Mucosa of stomach (tissue), 1 donor: ENCODE measurements around the gene TCAP.

Experiments used
- H3K27me3 ChIP-seq: one replicate; pipeline ENCODE4 v1.7.0; 2013; ENCODE audit warnings: mild to moderate bottlenecking, low read length; ENCODE audit not compliant: control insufficient read depth, insufficient read depth
- H3K36me3 ChIP-seq: one replicate; pipeline ENCODE4 v1.7.0; 2013; ENCODE audit warnings: low read length; ENCODE audit not compliant: control insufficient read depth, insufficient read depth
- H3K4me1 ChIP-seq: one replicate; pipeline ENCODE4 v1.7.0; 2013; ENCODE audit warnings: mild to moderate bottlenecking, low read length; ENCODE audit not compliant: control insufficient read depth, insufficient read depth
- H3K4me3 ChIP-seq: one replicate; pipeline ENCODE4 v1.7.0; 2013; ENCODE audit warnings: low read length
- H3K9ac ChIP-seq: one replicate; pipeline ENCODE4 v1.7.0; 2013; ENCODE audit warnings: mild to moderate bottlenecking, low read length, moderate library complexity
- H3K9me3 ChIP-seq: one replicate; pipeline ENCODE4 v1.7.0; 2013; ENCODE audit warnings: mild to moderate bottlenecking, low read length, moderate library complexity; ENCODE audit not compliant: control insufficient read depth
- donor health status: Pancreatic carcinoma.

TCAP gene

DNA sequence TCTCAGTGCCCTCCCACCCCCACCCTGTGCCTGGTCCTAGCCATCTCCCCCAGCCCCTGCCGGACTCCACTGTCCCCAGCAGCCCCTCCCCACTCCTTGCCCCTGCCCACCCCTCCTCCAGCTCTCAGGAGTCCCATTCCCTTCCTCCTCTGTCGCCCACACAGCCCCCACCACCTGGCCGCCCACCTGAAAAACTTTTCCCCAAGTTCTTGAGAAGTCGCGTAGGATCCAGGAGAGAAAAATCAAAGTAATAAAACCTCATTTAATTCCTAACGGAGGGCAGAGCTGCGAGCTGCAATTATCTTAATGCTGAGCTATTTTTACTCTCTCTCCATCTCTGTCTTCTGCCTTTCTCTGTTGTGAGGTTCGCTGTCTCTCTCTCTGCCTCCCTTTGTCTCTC lies 40.8 kb upstream of the TCAP start:
- Histone ChIP-seq H3K27me3 (peaks cover 28% of the 10 kb centered on the region), H3K4me1 (peaks cover 59% of the 10 kb centered on the region), H3K9ac (no peak overlapping the region)

DNA sequence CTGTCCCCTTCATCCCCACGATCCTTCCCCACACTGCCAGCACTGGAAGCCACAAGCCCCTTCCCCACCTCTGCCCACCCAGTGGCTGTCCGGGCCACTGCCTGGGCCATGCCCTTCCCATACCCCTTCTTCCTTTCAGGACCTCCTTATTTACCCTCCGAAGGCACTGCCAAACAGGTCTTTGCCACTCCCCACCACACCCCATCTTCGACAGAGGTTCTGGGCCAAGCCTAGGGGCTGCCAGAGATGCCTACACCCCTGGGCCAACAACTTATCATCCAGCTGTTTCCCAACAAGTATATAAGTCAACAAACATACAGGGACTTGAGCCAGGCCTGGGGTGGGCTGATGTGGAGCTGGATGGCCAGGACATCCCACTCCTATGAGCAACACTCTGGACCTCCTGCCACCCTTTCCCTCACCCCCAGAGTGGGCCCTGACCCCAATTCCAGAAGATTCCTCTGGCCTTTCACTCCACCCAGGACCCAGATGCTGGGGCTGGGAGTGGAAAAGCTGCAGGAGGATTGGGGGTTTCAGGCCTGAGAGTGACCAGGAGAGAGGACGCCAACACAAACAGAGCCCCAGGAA lies 39.9 kb upstream of the TCAP start:
- Histone ChIP-seq H3K9me3 (no peaks in the 10 kb centered on the region), H3K4me1 (peaks cover 64% of the 10 kb centered on the region), H3K27me3 (peaks cover 28% of the 10 kb centered on the region), H3K4me3 (no peak overlapping the region), H3K36me3 (no peaks in the 10 kb centered on the region), H3K9ac (no peak overlapping the region)

More for the DNA sequence above, 40.8 kb upstream of the TCAP start:
- H3K9me3 ChIP-seq: no peaks in the 10 kb centered on the region
- no peaks in the 10 kb centered on the region for H3K36me3 ChIP-seq
- H3K4me3 ChIP-seq: no peak overlapping the region

DNA sequence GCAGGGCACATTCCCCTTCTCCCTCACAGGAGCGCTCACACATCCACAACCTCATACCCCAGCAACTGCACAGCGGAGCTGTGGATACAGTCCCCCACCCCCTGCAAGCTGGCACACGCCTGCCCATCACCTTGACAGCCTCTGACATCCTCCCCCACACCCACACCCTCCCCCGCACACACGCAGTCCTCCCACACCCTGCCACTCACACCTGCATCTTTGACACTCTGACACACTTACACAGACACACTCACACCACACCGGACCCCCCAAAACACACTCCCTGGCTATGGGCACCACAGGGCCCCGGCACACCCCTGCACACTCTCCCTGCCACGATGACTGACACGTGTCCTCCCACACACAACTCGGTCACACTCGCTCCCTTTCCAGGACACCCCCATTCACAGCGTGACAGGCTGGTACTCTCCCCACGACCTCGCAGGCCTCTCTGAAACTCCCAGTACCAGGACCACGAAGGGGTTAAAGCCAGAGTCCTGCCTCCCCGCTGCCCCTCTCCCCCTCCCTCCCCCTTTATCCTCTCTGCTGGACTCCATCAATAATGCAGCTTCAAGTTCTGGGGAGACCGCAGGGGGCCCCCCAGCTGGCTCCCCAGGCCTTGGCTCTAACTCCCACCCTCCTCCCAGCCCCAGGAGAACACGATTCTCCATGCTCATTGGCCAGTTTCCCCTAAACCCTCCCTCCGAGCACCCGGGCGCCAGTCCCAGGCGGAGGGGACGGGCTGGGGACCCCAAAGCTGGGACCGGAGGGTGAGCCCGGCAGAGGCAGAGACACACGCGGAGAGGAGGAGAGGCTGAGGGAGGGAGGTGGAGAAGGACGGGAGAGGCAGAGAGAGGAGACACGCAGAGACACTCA lies 38.7 kb upstream of the TCAP start, which contains the start of gene PPP1R1B:
Gene PPP1R1B (plus strand): TSS at position 782 of the 876 bp plus-strand sequence. CDS start 441 bp downstream, outside the sequence.
- H3K9me3 ChIP-seq: no peaks in the 10 kb centered on the region
- H3K4me1 ChIP-seq: peaks cover 67% of the 10 kb centered on the region
- peak within 1 kb of the TSS; percentile 76 for H3K9ac ChIP-seq
- H3K36me3 ChIP-seq: no peaks in the 10 kb centered on the region
- H3K27me3 ChIP-seq: peaks cover 28% of the 10 kb centered on the region
- H3K4me3 ChIP-seq: peak within 1 kb of the TSS; percentile 47

DNA sequence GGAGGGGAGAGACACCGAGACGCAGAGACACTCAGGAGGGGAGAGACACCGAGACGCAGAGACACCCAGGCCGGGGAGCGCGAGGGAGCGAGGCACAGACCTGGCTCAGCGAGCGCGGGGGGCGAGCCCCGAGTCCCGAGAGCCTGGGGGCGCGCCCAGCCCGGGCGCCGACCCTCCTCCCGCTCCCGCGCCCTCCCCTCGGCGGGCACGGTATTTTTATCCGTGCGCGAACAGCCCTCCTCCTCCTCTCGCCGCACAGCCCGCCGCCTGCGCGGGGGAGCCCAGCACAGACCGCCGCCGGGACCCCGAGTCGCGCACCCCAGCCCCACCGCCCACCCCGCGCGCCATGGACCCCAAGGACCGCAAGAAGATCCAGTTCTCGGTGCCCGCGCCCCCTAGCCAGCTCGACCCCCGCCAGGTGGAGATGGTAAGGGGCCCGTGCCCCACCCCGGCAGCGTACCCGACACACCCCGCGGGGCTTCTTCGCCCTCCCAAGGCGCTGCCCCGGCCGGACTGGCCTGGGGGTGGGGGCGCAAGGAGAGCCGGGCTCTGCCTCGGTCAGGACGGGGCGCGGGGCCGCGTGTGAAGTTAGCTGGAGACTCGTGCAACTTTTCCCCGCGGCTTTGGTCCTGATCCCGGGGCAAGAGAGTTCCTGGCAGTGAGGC lies 38.0 kb upstream of the TCAP start:
- no peaks in the 10 kb centered on the region for H3K9me3 ChIP-seq
- peaks cover 28% of the 10 kb centered on the region for H3K27me3 ChIP-seq
- no peaks in the 10 kb centered on the region for H3K36me3 ChIP-seq
- peak overlapping the region; percentile 76 for H3K9ac ChIP-seq
- peak overlapping the region; percentile 47 for H3K4me3 ChIP-seq
- peaks cover 71% of the 10 kb centered on the region for H3K4me1 ChIP-seq

DNA sequence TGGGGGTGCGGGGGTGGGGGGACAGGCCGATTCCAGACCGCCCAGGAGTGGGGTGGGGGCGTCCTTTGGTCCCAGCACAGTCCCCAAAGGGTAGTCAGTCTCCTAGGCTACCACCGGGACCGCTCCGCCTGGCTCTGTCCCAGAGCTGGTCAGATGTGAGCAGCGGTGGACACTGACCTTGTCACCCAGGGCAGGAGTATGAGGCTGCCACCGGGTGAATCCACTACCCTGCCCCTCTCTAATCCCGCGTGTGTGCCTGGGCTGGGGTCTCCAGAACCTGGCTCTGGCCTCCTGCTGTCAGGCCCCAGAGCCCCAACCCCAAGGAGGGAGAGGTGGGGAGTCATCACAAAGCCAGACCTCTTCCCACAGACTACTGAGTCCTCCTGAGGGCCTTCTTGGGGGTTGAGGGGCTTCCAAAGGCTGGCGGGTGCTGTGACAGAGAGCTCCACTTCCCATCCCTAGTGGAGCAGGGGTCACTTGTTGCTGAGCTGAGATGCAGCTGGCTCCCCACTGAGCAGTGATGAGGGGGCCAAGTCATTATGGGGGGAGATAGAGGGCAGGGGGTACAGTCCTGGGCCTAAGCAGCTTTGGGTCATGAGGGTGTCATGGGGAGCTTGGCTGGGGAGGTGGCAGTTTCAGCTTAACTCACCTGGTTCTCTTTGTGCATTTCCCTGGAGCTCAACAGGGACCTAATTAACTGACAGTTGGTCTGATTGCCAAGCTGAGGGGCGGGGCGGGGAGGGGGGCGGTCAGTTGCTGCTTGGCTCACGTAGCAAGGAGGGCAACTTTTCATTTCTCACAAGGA lies 37.2 kb upstream of the TCAP start:
- Histone ChIP-seq H3K9ac (peak overlapping the region; percentile 76), H3K4me3 (no peak overlapping the region), H3K9me3 (no peaks in the 10 kb centered on the region), H3K27me3 (peaks cover 28% of the 10 kb centered on the region), H3K36me3 (no peaks in the 10 kb centered on the region), H3K4me1 (peaks cover 77% of the 10 kb centered on the region)

DNA sequence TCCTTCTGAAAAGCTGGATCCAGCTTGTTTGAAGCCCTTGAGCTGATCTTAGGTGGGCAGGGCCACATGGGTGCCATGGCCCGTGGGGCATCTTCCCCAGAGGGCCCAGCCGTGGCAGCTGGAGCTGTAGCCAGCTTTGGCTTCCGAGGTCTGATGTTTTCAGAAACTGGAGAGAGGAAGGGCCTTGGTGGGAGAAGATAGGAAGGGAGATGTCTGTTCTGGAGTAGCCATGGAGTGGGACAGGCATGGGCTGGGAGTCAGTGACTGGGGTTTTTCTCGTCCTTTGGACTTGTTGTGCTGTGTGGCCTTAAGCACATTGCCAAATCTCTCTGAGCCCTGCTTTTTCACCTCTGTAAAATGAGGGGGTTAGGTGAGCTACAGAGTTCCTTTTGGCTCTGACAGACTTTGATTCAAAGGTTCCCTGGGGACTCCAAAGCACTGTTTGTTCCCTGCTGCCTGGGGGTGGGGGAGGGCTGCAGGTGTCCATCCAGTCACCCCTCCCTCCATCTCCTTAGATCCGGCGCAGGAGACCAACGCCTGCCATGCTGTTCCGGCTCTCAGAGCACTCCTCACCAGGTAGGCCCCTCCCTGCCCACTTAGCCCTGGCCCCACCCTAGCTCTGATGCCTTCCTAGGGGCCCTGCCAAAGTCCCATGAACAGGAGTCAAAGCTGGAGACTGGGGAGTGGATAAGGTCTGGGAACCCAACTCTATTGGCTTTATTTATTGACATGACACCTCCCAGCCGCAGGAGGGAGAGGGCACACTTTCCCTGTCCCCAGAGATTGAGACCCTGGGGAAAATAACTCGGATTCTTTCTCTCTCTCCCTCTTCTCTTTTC lies 36.3 kb upstream of the TCAP start:
- peak overlapping the region; percentile 60 for H3K9ac ChIP-seq
- H3K4me3 ChIP-seq: peak overlapping the region; percentile 14
- H3K9me3 ChIP-seq: no peaks in the 10 kb centered on the region
- peaks cover 28% of the 10 kb centered on the region for H3K27me3 ChIP-seq
- H3K36me3 ChIP-seq: no peaks in the 10 kb centered on the region
- peaks cover 77% of the 10 kb centered on the region for H3K4me1 ChIP-seq

DNA sequence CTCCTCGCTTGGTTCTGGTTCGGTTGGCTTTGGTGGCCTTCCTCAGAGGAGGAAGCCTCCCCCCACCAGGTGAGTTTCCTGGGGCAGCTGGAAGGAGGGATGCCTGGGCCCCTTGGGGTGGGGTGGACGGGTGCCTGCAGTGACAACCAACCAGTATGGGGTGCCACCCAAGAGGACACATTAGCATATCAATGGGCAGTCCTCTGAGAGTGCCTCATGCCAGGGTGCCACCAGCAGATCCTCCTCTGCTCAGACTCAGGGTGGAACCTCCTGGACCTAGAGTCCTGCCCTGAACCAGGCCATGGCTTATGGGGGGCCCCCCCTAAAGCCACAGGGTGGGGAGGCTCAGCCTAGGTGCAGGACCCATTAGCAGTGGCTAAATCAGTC lies 35.7 kb upstream of the TCAP start:
- H3K9me3 ChIP-seq: no peaks in the 10 kb centered on the region
- H3K4me3 ChIP-seq: no peak overlapping the region
- no peaks in the 10 kb centered on the region for H3K36me3 ChIP-seq
- H3K9ac ChIP-seq: peak overlapping the region; percentile 60
- H3K27me3 ChIP-seq: peaks cover 28% of the 10 kb centered on the region
- H3K4me1 ChIP-seq: peaks cover 82% of the 10 kb centered on the region

DNA sequence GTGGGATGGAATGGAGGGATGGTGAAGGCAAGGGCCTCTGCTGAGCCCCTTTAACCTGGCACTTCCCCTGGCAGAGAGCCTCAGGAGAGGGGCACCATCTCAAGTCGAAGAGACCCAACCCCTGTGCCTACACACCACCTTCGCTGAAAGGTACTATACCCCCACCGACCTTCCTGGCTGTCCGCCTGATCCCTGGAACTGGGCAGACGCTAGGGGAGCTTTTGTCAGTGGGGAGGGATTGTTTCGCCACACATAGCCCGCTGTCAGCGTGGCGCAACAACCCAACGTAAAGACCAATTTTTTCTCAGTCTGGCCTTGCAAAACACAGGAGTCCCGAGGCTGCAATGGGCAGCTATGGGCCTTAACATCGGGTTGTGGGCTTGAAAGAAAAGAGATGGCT lies 35.3 kb upstream of the TCAP start:
- H3K4me1 ChIP-seq: peaks cover 82% of the 10 kb centered on the region
- peak overlapping the region; percentile 60 for H3K9ac ChIP-seq
- peaks cover 28% of the 10 kb centered on the region for H3K27me3 ChIP-seq
- no peaks in the 10 kb centered on the region for H3K36me3 ChIP-seq
- H3K9me3 ChIP-seq: no peaks in the 10 kb centered on the region
- H3K4me3 ChIP-seq: no peak overlapping the region

DNA sequence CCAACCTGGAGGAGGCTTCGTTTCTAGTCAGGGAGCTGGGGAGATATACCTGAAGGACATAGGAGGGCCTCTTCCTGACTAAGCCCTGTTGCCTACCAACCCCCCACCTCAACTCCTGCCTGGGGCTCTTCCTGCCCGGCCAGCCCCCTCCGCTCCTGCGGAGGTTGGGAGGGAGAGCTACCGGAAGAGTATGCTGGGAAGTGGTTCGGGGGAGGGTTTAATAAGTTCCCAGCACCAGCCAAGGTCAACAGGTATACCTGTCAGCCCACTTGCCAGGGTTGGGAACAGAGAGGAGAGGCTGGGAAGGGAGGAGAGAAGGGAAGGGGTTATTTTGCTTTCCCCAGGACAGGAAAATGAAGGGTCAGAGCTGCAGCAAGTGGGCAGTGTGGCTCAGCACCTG lies 33.7 kb upstream of the TCAP start:
- Histone ChIP-seq H3K9me3 (no peaks in the 10 kb centered on the region), H3K27me3 (peaks cover 16% of the 10 kb centered on the region), H3K4me1 (peaks cover 71% of the 10 kb centered on the region), H3K9ac (peak overlapping the region; percentile 65), H3K36me3 (no peaks in the 10 kb centered on the region), H3K4me3 (peak overlapping the region; percentile 7)

DNA sequence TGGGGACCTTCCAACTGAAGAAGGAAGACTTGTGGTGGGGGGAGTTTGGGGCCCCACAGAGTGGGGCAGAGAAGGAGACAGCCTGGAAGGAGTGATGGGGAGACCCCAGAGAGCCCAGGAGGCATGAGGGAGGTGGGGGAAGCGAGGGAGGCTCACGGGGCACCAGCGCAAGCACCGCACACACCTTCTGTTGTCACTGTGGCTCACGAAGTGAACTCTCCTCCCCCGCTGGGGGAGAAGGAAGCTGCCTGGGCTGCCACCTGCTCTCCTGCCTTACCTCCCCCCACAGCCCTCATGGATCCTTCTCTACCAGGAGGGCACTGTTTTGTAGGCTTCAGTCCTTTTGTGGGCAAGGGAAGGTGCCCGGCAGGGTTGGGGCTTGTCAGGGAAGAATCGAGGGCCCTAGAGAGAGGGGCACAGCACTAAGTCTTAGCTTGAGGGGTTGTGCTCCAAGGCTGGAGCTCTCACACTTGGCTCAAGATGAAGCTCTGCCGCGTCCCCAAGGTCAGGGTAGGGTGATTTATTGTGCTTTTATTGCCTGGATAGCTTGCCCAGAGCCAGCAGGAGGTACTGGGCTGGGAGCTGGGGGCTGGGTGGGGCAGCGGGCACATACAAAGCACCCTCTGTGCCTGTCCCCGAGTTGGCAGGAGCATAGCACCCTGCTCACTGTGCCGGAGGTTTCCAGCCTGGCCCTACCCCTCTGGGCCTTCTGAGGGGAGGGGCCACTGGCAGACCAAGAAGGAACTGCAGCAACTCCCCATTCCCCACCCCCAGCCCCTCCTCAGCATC lies 32.8 kb upstream of the TCAP start:
- no peak overlapping the region for H3K4me3 ChIP-seq
- H3K4me1 ChIP-seq: peaks cover 68% of the 10 kb centered on the region
- H3K36me3 ChIP-seq: no peaks in the 10 kb centered on the region
- peaks cover 6% of the 10 kb centered on the region for H3K27me3 ChIP-seq
- peak overlapping the region; percentile 65 for H3K9ac ChIP-seq
- no peaks in the 10 kb centered on the region for H3K9me3 ChIP-seq
